HG03103 (cell line): ENCODE data around the gene RYR1.
"Not testable (repeated sequence)": the region's sequence is repeated elsewhere in the genome, so short reads cannot be mapped to it uniquely, and the experiment has no call there.

Source experiments
- ATAC-seq: cut with Tn5 transposase; IDR thresholded peaks from one replicate; pipeline ENCODE4 v1.9.1; 2021; ENCODE audit warnings: low read depth; ENCODE audit not compliant: unreplicated experiment

Gene RYR1

DNA sequence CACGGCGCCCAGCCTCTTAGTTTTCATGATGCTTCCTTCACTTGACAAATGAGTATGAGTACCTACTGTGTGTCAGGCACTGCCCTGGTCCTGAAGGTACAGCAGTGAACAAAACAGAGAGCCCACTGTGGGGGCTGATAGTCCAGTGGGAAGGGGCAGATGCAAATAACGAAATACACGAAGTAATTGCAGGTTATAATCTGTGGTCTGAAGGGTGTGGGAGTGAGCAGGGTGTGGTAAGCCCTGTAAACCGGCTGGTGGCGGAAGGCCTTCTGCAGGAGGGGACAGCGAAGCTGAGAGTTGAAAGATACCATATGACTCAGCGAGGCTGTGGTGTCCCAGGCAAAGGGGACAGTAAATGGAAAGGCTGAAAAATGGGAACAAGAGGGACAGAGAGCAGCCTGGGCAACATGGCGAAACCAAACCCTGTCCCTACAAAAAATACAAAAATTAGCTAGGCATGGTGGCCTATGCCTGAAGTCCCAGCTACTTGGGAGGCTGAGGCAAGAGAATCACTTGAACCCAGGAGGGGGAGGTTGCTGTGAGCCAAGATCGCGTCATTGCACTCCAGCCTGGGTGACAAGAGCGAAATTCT is 123.8 kb downstream of the RYR1 start:
- ATAC-seq: peak; percentile 53

DNA sequence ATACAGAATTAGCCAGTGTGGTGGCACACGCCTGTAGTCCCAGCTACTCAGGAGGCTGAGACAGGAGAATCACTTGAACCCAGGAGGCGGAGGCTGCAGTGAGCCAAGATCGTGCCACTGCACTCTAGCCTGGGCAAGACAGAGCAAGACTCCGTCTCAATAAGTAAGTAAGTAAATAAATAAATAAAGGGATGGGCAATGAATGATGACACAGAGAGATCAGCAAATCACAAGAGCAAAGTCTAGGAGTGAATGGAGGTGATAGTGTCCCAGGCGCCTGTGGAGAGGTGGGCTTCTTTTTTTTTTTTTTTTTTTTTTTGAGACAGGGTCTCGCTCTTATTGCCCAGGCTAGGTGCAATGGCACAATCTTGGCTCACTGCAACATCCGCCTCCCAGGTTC is 125.4 kb downstream of the RYR1 start:
- not testable (repeated sequence) for ATAC-seq

DNA sequence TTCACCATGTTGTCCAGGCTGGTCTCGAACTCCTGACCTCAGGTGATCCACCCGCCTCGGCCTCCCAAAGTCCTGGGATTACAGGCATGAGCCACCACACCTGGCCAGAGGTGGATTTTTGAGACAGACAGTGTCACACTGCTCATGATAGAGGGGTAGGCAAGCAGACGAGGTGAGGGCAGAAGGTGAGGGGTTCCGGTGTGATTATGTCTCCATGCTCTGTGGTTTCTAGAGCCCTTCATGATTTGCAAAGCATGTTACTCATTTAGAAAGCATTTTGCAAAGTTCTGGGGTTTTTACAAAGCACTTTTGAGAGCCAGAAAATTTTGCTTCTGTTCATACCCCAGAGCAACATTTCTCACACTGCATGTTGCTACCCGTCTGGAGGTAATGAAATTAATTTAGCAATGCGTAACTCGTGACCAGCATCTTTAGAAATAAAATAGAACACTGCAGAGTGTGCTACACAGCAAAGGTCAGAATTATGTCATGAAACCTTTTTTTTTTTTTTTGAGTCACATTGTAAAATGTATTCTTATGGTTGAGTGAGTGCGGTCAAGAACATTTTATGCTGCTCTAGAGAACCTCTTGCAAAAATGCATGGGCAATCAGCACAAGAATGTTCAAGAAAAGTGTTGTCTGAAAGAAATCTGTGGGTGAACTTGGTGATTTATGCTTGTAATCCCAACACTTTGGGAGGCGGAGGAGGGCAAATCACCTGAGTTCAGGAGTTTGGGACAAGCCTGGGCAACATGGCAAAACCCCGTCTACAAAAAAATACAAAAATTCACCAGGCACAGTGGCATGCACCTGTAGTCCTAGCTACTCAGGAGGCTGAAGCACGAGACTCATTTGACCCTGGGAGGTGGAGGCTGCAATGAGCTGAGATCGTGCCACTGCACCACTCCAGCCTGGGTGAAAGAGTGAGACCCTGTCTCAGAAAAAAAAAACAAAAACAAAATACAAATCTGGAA is 126.2 kb downstream of the RYR1 start:
- peak; percentile 69 for ATAC-seq

DNA sequence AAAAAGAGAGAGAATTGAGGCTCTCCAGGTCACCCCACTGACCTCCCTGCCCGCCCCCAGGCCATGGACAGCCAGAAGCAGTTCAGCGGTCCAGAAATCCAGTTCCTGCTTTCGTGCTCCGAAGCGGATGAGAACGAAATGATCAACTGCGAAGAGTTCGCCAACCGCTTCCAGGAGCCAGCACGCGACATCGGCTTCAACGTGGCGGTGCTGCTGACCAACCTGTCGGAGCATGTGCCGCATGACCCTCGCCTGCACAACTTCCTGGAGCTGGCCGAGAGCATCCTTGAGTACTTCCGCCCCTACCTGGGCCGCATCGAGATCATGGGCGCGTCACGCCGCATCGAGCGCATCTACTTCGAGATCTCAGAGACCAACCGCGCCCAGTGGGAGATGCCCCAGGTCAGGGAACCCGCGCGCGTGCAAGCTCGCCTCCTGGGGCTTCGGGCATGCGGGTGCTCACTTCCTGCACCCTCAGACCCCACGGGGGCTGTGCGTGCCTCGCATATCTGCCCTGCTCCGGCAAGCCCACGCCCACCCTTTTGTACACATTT is 127.6 kb downstream of the RYR1 start:
- ATAC-seq: no peak

DNA sequence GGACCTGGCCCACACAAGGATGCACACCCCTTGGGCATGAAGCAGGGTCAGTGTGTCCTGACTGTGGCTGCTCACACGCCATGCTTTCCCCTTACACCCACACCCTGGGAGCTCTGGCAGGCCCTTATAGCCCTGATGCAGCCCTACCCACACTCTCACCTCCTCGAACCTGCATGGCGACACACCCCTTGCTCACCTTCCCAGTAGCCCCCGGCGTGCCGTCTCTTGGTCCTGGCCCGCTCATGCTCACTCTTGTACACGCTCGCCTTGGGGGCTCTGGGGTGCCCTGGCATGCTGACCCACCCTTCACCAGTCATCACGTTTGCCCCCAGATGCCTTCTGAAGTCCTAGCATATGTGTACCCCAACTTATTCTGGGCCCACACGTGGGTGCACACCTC is 128.2 kb downstream of the RYR1 start:
- ATAC-seq: no peak

DNA sequence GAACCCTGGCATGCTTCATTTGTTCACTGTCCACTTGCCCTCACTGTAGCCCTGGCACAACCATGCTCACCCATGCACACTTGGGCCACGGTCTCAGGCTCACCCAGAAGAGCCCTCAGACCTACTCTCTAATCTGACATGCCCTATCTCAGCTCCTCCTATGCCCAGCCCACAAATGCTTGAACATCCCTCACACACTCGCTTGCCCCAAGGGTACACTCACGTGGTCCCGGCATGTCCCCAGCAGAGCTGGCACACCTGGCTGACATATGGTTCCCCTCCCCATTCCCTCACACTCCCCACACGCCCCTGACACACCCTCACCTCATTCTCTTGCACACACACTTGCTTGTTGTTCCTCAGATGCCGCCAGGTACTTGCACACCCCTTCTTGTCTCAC is 128.6 kb downstream of the RYR1 start:
- ATAC-seq: no peak

DNA sequence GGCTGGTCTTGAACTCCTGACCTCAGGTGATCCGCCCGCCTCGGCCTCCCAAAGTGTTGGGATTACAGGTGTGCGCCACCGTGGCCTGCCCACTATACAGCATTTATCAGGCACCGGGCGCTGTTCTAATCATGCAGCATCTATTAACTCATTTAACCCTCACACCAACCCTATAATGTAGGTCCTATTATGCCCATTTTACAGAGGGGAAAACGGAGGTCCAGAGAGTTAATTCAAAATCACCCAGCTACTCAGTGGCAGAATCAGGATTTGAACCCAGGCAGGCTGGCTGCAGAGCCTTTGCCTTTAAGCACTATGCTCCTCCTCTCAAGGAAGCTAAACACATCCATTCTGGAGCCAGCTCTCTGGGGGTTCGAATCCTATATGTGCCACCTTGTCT is 130.0 kb downstream of the RYR1 start:
- no peak for ATAC-seq

DNA sequence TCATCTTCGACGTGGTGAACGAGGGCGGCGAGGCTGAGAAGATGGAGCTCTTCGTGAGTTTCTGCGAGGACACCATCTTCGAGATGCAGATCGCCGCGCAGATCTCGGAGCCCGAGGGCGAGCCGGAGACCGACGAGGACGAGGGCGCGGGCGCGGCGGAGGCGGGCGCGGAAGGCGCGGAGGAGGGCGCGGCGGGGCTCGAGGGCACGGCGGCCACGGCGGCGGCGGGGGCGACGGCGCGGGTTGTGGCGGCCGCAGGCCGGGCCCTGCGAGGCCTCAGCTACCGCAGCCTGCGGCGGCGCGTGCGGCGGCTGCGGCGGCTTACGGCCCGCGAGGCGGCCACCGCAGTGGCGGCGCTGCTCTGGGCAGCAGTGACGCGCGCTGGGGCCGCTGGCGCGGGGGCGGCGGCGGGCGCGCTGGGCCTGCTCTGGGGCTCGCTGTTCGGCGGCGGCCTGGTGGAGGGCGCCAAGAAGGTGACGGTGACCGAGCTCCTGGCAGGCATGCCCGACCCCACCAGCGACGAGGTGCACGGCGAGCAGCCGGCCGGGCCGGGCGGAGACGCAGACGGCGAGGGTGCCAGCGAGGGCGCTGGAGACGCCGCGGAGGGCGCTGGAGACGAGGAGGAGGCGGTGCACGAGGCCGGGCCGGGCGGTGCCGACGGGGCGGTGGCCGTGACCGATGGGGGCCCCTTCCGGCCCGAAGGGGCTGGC is 131.6 kb downstream of the RYR1 start:
- no peak for ATAC-seq

DNA sequence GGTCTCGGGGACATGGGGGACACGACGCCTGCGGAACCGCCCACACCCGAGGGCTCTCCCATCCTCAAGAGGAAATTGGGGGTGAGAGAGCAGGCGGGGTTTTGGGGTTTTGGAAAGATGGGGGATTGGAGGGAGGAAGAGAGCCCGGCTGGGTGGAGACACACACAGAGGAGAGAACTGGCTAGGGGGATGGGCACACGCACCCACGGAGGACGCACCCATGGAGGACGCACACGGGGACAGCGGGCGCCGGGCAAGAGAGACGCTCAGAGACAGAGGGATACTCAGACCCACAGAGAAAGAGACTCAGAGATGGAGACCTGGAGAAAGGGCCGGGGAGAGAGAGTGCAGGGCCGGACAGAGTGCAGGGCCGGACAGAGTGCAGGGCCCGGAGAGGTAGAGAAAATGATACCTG is 132.2 kb downstream of the RYR1 start:
- no peak for ATAC-seq

DNA sequence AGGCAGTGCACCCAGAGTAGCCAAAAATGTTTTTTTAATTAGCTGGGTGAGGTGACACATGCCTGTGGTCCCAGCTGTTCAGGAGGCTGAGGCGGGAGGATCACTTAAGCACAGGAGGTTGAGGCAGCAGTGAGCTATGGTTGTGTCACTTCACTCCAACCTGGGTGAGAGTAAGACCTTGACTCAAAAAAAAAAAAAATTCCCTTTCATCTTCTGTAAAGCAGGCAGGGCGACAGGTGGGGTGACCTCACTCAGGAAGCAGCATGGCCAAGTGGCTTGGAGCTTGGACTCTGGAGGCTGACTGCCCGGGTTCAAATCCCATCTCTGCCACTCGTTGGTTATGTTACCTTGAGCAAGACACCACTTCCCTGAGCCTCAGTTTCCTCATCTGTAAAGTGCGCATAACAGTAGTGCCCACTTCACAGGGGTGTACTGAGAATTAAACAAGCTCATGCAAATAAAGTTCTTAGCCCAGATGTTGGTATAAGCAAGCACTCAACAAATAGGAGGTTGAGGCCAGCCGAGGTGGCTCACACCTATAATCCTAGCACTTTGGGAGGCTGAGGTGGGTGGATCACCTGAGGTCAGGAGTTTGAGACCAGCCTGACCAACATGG is 136.0 kb downstream of the RYR1 start:
- no peak for ATAC-seq

DNA sequence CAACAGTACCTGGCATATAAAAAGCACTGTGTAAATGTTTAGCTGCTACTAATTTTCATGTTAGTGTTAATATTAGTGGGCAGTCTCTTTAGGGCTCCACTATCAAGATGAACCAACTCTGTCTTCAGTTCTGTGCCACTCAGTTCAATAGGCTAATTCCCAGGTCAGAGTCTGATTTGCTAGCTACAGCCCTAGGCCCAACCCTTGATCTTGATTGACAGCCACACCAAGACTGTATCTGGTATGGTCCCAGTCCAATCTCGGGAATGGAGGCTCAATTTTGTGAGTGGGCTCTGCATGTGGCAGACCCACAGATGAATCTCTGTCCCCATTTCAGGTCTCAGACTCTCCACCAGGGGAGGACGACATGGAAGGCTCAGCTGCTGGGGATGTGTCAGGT is 138.2 kb downstream of the RYR1 start:
- no peak for ATAC-seq

DNA sequence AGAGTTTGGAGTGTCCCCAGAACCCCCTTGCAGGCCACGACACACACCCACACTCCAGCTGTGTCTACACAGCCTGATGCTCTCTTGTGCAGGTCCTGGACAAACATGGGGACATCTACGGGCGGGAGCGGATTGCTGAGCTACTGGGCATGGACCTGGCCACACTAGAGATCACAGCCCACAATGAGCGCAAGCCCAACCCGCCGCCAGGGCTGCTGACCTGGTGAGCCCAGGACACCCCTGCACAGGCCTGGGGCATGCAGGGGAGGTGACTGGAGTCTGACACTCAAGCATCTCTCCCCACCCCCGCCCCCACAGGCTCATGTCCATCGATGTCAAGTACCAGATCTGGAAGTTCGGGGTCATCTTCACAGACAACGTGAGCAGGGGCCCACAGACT is 144.3 kb downstream of the RYR1 start:
- ATAC-seq: no peak

DNA sequence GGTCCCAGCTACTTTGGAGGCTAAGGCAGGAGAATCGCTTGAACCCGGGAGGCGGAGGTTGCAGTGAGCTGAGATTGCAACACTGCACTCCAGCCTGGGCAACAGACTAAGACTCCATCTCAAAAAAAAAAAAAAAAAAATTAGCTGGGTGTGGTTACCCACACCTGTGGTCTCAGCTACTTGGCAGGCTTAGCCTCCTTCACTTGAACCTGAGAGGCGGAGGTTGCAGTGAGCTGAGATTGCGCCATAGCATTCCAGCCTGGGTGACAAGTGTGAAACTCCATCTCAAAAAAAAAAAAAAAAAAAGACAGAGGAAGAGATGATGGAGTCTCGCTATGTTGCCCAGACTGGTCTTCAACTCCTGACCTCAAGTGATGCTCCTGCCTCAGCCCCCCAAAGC is 145.8 kb downstream of the RYR1 start:
- ATAC-seq: not testable (repeated sequence)

DNA sequence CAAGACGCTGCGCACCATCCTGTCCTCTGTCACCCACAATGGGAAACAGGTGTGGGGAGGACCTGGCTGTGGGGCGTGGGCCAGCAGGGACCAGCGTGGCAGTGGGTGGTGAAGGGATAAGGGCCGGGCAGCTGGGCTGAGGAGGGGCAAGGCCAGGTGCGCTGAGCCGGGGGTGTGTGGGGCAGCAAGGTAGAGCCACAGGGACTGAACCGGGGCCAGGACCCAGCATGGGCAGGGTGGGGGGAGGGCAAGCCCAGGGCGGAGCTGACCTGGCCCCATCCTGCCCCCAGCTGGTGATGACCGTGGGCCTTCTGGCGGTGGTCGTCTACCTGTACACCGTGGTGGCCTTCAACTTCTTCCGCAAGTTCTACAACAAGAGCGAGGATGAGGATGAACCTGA is 146.6 kb downstream of the RYR1 start:
- ATAC-seq: no peak

DNA sequence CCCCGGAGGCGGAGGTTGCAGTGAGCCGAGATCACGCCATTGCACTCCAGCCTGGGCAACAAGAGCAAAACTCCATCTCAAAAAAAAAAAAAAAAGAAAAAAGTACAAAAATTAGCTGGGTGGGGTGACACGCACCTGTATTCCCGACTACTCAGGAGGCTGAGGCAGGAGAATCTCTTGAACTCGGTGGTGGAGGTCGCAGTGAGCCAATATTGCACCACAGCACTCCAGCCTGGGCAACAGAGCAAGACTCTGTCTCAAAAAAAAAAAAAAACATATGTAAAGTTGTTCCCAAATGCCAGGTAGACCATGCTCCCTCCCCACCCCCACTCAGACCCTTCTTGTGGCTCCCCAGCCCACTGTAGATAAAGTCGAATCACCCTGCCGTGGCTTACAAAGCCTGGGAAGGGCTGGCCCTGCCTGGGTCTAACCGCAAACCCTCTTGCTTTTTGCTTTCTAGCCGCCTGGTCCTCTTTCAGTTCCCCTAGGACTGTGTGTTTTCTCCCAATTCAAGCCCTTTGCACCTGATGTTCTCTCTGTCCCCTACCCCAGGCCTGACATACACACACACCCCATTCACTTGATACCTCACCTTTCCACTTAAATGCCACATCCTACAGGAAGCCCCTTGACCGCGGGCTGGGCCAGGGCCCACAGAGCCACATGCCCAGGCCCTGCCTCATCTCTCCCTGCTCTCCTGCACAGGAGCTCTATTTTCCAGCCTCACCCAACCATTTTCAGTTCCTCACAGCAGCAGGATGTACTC is 149.9 kb downstream of the RYR1 start:
- ATAC-seq: no peak

DNA sequence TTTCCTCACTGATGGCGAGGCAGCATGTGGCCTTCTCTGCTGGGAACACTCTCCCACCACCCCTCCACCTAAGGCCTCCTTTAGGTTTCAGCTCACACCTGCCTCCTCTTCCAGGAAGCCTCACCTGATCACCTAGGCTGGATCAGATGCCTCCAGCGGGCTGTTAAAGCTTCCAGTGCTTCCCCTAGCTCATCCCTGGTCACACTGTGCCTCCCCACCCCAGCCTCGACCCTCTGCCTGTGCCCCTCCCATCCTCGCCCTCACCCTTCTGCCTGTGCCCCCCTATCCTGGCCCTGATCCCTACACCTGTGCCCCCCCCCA is 150.5 kb downstream of the RYR1 start:
- no peak for ATAC-seq

DNA sequence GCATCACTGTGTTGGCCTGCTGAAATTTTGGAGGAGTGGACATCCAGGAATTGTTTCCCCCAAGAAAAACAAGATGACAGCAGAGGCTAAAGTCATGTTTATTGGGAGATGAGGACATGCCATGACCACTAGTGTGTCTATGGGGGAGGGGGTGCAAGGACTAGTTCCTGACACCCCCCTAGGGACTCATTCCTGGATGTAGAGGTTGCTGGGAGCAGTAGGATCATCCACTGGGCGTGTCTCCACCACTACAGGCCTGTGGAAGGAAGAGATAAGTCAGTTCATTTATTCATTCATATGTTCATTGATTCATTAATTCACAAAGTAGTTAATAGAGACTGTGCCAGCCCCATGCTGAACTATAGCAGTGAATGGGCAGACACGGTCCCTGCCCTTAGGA is 154.1 kb downstream of the RYR1 start:
- ATAC-seq: no peak

DNA sequence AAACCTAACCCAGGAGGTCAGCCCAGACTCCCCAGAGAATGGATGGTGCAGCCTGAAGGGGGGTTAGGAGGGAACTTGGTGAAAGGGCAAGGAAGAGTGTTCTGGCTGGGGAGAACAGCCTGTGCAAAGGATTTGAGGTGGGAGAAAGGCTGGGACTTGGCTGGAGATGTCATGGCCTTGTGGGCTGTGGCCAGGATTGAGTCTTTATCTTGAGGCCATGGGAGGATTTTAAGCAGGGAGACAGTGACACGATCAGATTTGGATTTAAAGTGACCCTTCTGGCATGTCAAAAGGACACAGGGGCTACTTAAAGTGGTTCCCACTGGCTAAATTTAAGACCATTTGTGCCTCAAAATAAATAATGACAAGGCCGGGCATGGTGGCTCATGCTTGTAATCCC is 154.6 kb downstream of the RYR1 start:
- no peak for ATAC-seq

DNA sequence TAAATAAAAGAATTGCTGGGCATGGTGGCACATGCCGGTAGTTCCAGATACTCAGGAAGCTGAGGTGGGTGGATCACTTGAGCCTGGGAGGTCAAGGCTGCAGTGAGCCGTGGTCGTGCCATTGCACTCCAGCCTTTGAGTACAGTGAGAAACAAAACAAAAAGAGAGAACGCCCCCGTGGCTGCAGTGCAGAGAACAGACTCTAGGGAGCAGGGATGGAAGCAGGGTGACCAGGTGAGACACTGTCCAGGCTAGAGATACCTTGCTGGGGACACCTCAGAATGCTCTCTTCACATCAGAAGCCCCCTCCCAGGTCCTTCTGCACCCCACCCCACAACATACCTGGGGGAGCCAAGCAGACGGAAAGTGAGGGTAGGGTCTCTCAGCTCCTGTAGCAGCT is 159.4 kb downstream of the RYR1 start:
- ATAC-seq: no peak
